PFSK-1 (cell line): Measurements from ENCODE around the gene SERTAD4.

Experiments used
- FOXP2 ChIP-seq: optimal IDR thresholded peaks from 2 replicates; pipeline ENCODE3; 2011; ENCODE audit warnings: borderline replicate concordance, control low read depth, inconsistent platforms; ENCODE audit not compliant: insufficient read depth; ENCODE audit errors: extremely low read length, extremely low read depth
- POLR2AphosphoS5 ChIP-seq: IDR thresholded peaks from 2 replicates; pipeline ENCODE4 v1.6.1; 2012; ENCODE audit warnings: low read depth, mild to moderate bottlenecking, control low read depth, low read length, moderate library complexity
- SIN3A ChIP-seq: IDR thresholded peaks from 2 replicates; pipeline ENCODE4 v1.6.1; 2012; ENCODE audit warnings: mild to moderate bottlenecking, low read length, moderate library complexity, borderline replicate concordance; ENCODE audit not compliant: insufficient read depth
- TAF1 ChIP-seq: IDR thresholded peaks from 2 replicates; pipeline ENCODE4 v1.6.1; 2012; ENCODE audit warnings: low read length, control low read depth, borderline replicate concordance; ENCODE audit not compliant: insufficient read depth
- TF ChIP-seq, protein P1 (sequence below), 2 experiments: IDR thresholded peaks; 2 replicates each; pipeline versions ENCODE4 v1.6.1 to v1.8.0; 2011 to 2012; ENCODE audit warnings: low read depth in 2 of 2, low read length in 2 of 2, control low read depth in 1 of 2, inconsistent platforms in 1 of 2, mild to moderate bottlenecking in 1 of 2, moderate library complexity in 1 of 2; ENCODE audit not compliant: insufficient read depth in 1 of 2

SERTAD4 gene

DNA sequence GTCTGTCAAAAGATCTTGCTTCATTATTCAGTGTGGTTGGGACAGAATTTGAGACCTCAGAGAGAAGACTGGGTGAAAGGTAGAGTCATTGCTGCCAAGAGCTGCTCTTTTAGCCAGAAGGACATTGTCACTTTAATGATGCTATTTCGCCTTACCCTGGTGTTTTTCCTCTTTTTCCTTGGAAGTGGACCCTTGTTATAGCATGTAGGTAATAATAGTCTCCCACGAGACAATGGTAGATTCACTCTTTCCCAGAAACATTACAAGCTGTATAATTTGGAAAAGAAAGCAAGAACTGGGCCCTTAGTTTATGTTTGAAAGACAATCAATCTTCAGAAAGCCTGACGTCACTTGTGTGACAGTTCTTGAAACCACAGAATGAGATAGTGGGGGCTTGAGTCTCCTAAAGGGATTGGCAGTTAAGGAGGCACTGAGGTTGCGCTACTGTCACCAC lies 3.8 kb downstream of the SERTAD4 start:
- no peak for TF ChIP-seq FOXP2

GRCh38 chr1:210236840-210237409 lies 4.3 kb downstream of the SERTAD4 start:
- TF ChIP-seq, protein P1, sequence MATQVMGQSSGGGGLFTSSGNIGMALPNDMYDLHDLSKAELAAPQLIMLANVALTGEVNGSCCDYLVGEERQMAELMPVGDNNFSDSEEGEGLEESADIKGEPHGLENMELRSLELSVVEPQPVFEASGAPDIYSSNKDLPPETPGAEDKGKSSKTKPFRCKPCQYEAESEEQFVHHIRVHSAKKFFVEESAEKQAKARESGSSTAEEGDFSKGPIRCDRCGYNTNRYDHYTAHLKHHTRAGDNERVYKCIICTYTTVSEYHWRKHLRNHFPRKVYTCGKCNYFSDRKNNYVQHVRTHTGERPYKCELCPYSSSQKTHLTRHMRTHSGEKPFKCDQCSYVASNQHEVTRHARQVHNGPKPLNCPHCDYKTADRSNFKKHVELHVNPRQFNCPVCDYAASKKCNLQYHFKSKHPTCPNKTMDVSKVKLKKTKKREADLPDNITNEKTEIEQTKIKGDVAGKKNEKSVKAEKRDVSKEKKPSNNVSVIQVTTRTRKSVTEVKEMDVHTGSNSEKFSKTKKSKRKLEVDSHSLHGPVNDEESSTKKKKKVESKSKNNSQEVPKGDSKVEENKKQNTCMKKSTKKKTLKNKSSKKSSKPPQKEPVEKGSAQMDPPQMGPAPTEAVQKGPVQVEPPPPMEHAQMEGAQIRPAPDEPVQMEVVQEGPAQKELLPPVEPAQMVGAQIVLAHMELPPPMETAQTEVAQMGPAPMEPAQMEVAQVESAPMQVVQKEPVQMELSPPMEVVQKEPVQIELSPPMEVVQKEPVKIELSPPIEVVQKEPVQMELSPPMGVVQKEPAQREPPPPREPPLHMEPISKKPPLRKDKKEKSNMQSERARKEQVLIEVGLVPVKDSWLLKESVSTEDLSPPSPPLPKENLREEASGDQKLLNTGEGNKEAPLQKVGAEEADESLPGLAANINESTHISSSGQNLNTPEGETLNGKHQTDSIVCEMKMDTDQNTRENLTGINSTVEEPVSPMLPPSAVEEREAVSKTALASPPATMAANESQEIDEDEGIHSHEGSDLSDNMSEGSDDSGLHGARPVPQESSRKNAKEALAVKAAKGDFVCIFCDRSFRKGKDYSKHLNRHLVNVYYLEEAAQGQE (IDR thresholded peaks at IDR 0.05; ENCODE audit: insufficient read depth in 1 of 2, low read depth in 2 of 2, low read length in 2 of 2), result no peak
- no peak for TF ChIP-seq SIN3A
- TF ChIP-seq TAF1, result no peak
- no peak for TF ChIP-seq FOXP2
- TF ChIP-seq POLR2AphosphoS5, result no peak

GRCh38 chr1:210237479-210237878 lies 4.9 kb downstream of the SERTAD4 start:
- TF ChIP-seq, protein P1 (IDR thresholded peaks at IDR 0.05; ENCODE audit: insufficient read depth in 1 of 2, low read depth in 2 of 2, low read length in 2 of 2), result no peak

DNA sequence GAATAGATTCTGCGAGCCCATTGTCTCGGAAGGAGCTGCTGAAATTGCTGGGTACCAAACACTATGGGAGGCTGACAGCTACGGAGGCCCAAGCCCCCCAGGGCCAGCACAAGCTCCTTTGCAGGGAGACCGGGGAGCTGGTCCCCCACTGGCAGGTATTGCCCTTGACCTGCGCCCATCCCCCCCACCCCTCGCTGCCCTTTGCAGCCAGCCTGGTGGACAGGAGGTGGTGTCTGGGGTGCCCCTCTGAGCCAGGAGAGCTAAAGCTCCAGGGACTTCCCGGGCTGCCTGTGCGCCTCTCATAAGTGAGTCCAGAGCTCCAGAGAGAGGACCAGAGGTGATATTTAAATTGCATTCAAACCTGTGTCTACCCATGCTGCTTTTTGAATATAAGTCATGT lies 5.4 kb downstream of the SERTAD4 start:
- TF ChIP-seq TAF1 (no peak), SIN3A (no peak), FOXP2 (no peak), POLR2AphosphoS5 (no peak)
- TF ChIP-seq, protein P1 (IDR thresholded peaks at IDR 0.05; ENCODE audit: insufficient read depth in 1 of 2, low read depth in 2 of 2, low read length in 2 of 2), result no peak

GRCh38 chr1:210239349-210240111 lies 6.9 kb downstream of the SERTAD4 start:
- TF ChIP-seq SIN3A (no peak), TAF1 (no peak), POLR2AphosphoS5 (no peak), FOXP2 (no peak)
- TF ChIP-seq, protein P1 (IDR thresholded peaks at IDR 0.05; ENCODE audit: insufficient read depth in 1 of 2, low read depth in 2 of 2, low read length in 2 of 2), result no peak
